Esophagus muscularis mucosa (tissue), 3 donors: ENCODE results near the gene PTPN5.

ENCODE experiments used
- CTCF ChIP-seq, 3 experiments: fragments of 200-600 bp in 2 of 3; fragments of 450-650 bp in 1 of 3; sonication (generic) in 2 of 3; IDR thresholded peaks; one replicate each; pipeline ENCODE4 v1.5.1; 2017 to 2019; ENCODE audit warnings: antibody characterized with exemption in 3 of 3, mild to moderate bottlenecking in 2 of 3, moderate library complexity in 1 of 3
- EP300 ChIP-seq: sonication (generic); formaldehyde crosslinking; IDR thresholded peaks from one replicate; pipeline ENCODE4 v1.6.1; 2017; ENCODE audit warnings: antibody characterized with exemption

GRCh38 chr11:18770479-18771125, 21.0 kb downstream of the PTPN5 start:
- no peak for TF ChIP-seq EP300
- no peak for TF ChIP-seq CTCF (IDR thresholded peaks at IDR 0.05)
